PC-9 (cell line): ENCODE data around the gene XRCC4.

Experiments used
- CTCF ChIP-seq: fragments of 200-600 bp; sonication (generic); conservative IDR thresholded peaks from 2 replicates; pipeline ENCODE4 v1.6.1; 2017; ENCODE audit warnings: mixed run types, antibody characterized with exemption, mild to moderate bottlenecking, moderate library complexity
- EZH2 ChIP-seq: fragments of 200-600 bp; sonication (generic); IDR thresholded peaks from 2 replicates; pipeline ENCODE4 v1.8.0; 2017; ENCODE audit warnings: antibody characterized with exemption, low read depth

- no peak for TF ChIP-seq CTCF
- no peak for TF ChIP-seq EZH2
Observed at GRCh38 chr5:83177803-83178202, 100.5 kb downstream of the XRCC4 start.
